GM18520 (cell line): ENCODE measurements around the gene CDC5L.
"Not testable (repeated sequence)": the region's sequence is repeated elsewhere in the genome, so short reads cannot be mapped to it uniquely, and the experiment has no call there.

ENCODE experiments used
- ATAC-seq: cut with Tn5 transposase; IDR thresholded peaks from one replicate; pipeline ENCODE4 v1.9.1; 2021; ENCODE audit not compliant: unreplicated experiment

CDC5L gene

DNA sequence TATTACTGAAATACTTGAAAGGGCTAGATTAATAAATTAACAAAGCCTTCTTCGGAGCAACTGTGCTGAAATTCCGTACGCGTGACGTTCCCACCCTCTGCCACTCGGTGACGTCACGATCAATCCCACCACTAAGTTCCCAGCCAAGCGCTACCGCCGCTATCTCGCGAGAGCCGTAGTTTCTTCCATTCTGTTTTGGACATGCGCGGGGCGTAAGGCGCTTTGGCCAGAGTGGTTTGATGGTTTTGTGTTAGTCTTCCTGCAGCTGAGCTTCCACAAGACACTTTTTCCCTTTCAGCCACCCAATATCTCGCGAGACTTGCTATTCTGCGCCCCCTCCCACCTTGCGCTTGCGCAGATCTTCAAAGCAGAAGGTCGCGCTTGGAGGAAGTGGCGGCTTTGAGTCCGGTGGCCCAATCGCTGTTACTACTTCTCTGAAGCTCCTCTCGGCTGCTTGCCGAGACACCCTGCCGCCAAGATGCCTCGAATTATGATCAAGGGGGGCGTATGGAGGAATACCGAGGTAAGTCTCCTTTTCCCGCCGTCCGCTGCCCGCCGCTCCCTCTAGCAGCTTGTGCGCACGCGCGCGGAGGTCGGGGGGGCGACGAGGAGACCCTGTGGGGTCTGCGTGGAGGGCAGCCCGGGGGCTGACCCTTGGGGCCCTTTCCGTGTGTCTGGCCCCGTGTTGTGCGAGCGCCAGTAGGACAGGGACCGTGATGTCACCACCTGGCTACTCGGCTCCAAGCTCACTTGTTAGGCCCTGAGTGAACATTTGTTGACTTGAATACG is at the start of gene CDC5L:
CDC5L (plus strand) TSS at position 361 of the 789 bp plus-strand sequence; CDS start at position 479, 118 bp downstream.
- peak; percentile 83 for ATAC-seq

GRCh38 chr6:44338228-44339122 is 49.0 kb upstream of the CDC5L start:
- ATAC-seq = no peak

DNA sequence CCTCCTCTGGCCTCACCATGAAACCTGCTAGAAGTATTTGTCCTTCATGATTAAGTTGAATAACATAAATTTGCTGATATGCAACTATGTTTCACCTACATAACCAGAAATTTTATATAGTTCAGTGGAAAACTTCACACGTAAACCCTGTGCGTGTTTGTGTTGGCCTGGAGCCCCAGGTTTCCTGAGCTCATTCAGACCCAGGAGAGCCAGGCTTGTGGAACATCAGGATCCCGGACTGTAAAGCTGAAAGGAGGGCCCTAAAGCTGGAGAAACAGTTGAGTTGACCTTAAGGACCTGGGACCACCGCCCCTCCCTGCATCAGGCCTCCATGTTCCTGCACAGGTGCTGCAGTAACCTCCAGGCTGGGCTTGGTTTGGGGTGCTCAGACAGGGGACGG is 48.2 kb upstream of the CDC5L start:
- ATAC-seq = no peak

DNA sequence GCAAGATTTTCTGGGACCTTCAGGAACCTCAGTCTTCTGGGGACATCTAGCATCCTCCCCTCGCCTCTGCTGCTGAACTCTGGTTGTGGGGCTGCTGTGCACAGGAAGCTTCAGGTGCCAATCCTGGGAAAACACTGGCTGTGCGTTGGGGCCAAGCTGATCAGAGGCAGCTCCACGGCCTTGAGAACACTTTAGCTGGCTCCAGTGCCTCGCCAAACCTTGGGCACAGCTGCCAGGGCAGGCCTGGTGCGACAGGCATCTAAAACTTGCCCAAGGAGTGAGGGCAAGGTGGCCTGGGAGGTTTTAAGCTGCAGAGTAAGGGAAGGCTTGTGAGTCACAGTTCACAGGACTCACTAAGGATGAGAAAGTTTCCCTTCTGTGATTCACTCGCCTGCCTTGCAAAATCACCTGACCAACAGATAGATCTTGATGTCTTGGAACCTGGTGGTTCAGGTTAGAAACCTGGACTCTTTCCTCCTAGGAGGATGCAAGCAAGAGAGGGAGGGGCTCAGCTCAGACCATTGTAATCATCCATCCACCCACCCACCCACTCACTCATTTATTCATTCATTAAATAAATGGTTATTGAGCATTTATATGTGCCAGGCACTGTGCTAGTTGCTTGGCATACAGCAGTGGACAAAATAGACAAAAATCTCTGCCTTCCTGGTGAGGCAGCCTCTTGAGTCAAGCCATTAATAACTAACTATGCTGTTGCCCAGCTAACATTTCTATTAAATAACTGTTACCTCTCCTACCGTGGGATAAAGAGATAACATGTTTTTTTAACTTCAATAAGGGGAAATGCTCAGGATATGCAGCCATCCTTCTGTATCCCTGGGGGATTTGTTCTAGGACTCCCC is 47.5 kb upstream of the CDC5L start:
- no peak for ATAC-seq

GRCh38 chr6:44341095-44341890 is 46.2 kb upstream of the CDC5L start:
- no peak for ATAC-seq

DNA sequence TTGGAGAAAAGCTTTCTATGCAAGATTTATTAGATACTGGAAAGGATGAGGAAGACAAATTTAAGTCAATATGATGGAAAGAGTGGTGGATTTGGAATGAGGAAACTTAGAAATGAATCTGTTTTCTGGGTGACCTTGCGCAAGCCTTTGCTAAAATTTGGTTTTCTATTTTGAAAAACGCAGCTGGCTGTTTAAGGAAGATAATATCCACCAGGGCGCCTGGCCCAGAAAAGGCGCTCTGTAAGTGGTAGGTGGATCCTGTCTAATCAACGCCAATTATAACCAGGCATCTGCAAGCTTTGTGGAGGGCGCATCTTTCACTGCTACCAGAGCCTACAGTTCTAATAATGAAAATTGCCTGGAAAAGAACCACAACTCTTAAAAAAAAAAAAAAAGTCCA is 45.5 kb upstream of the CDC5L start:
- ATAC-seq = no peak

DNA sequence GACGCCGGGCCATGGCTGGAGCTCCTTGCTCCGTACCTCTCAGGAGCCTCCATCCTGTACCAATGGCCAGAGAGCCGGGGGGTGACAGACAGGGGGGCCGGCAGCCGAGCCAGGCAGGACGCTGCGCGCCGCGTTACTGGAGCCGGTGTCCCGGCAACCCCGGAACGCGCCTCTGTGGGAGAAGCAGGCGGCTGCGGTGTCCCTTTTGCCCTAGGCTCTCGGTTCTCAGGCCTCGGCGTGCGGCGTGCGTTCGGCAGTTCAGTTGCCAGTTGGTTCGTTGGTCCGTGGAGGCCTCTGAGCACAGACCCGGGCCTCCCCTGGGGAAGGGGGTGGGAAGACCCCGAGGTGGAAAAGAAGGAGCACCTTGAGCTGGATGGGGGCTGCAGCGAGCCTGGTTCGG is 45.0 kb upstream of the CDC5L start, which contains the start of gene SPATS1:
SPATS1 (plus strand) TSS at position 162 of the 400 bp plus-strand sequence. CDS start 446 bp downstream, outside the sequence.
- ATAC-seq = no peak

GRCh38 chr6:44346818-44347217 is 40.7 kb upstream of the CDC5L start:
- not testable (repeated sequence) for ATAC-seq

DNA sequence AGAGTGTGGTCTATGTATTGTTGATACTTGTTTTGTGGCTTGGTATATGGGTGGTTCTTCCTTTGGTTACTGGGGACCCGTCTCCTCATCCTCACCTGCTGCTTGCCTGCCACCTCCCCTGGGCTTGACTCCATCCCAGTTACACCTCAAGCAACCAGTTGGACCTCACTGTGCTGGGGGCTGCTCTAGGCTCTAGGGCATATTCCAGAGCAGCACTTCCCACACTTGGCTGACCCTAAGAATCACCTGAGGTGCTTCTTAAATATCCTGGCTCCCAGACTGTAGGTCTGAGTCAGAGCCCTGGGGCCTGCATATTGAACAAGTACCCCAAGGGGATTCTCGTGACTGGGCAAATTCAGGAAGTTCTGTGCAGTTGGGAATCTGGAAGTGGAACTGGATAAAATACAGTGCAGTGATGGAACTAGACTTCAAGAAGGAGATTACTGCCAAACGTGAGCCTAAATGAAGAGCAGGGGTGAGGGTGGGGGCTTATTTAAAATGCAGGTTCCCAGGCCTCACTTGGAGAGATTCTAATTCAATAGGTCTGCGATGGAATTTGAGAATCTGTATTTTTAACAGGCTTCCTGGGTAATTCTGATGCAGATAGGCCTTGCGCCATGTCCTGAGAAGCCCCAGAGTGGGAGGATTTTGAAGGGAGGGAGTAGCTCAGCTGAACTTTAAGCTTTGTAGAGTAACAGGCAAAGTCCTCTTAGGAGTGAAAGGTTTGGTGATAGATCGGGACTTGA is 37.4 kb upstream of the CDC5L start:
- no peak for ATAC-seq

GRCh38 chr6:44350650-44350994 is 36.9 kb upstream of the CDC5L start:
- not testable (repeated sequence) for ATAC-seq

DNA sequence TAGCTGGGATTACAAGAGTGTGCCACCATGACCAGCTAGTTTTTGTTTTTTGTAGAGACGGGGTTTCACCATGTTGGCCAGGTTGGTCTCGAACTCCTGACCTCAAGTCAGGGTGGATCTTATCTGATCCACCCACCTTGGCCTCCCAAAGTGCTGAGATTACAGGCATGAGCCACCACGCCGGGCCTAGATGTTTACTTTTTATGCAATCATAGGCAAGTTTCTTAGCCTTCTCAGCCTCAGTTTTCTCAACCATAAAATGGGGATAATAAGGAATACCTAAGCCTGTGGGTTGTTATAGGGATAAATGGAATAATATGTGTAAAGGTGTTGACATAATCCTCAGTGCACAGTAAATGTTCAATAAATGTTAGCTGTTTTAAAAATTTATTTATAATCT is 35.2 kb upstream of the CDC5L start:
- no peak for ATAC-seq

- ATAC-seq = no peak
Observed at GRCh38 chr6:44353336-44353735, 34.2 kb upstream of the CDC5L start.

- ATAC-seq = no peak
Observed at GRCh38 chr6:44355640-44356039, 31.9 kb upstream of the CDC5L start.

- no peak for ATAC-seq
Observed at GRCh38 chr6:44356487-44356886, 31.0 kb upstream of the CDC5L start.

GRCh38 chr6:44359973-44360372 is 27.5 kb upstream of the CDC5L start:
- ATAC-seq = no peak

- ATAC-seq = no peak
Observed at GRCh38 chr6:44361947-44362346, 25.6 kb upstream of the CDC5L start.

DNA sequence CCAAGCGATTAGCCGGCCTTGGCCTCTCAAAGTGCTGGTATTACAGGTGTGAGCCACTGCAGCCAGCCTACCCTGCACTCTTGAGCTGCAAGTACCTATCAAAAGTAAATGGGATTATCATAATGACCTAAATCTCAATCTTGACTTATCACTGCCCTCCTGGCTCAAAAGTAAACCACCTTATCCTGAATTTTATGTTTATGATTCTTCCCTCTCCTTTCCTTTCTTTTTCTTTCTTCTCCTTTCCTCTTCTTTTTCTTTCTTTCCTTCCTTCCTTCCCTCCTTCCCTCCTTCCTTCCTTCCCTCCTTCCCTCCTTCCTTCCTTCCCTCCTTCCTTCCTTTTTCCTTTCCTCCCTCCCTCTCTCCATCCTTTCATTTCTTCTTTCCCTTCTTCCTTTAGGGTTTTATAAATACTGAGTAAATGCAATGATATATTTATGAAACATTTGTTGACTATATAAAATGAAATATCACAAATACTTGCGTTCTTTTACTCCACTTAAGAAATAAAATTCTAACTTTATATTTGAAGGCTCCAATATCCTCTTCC is 24.1 kb upstream of the CDC5L start:
- ATAC-seq = no peak

- ATAC-seq = no peak
Observed at GRCh38 chr6:44366781-44367180, 20.7 kb upstream of the CDC5L start.

GRCh38 chr6:44367681-44368080 is 19.8 kb upstream of the CDC5L start:
- ATAC-seq = no peak
